ENCODE measurements around the gene WEE1.

GRCh38 chr11:9629064-9629463 lies 55.6 kb downstream of the WEE1 start:
- TF ChIP-seq POLR2A (IDR thresholded peaks at IDR 0.05) (no peak), CTCF (IDR thresholded peaks at IDR 0.05) (no peak)

All from Peyer's patch (tissue), 4 donors.